ENCODE data around the gene CHML.

Gene CHML

DNA sequence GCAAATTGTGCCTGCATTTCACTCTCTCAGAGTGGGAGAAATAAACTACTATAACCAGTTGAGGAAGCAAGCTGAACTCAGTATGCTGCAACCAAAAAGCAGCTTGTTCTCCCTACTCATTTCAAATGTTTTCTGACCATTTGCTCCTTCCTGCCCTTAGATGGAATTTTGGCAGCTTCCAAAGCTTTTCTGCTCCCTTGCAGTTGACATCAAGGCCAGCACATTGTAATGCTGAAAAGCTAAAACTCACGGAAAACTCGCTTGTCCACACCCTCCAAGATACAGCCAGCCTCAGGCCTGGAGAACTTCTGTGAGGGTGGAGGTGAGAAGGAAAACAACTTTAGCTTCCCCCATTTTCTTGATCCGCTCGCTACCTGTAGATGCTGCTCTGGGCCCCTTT is 5.0 kb upstream of the CHML start:
- no peak for DNase-seq

DNA sequence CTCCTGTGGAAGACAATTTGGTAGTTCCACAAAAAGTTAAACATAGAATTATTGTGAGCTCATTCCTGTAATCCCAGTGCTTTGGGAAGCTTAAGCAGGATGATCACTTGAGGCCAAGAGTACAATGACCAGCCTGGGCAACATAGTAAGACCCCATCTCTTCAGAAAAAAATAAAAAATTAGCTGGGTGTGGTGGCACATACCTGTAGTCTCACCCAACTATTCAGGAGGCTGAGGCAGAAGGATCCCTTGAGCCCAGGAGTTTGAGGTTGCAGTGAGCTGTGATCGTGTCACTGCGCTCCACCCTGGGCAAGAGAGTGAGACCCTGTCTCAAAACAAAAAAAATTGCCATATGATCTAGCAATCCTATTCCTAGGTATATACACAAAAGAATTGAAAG is 4.1 kb upstream of the CHML start:
- no peak for DNase-seq

DNA sequence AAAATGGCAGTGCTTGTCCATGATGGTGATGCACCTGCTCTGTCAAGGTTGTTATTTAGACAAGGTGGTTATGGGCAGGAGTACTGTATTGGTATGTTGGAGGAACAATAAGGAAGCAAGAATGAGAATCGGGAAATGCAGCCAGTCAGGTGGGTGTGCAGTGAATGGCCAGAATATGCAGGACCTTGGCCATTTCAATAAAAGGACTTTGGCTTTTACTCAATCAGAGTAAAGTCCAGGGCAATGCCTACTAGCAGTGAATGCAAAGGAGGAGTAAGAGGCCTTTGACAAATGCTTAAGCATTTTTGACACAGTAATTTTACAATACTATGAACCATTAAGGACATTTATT is 2.4 kb upstream of the CHML start:
- DNase-seq, result no peak

DNA sequence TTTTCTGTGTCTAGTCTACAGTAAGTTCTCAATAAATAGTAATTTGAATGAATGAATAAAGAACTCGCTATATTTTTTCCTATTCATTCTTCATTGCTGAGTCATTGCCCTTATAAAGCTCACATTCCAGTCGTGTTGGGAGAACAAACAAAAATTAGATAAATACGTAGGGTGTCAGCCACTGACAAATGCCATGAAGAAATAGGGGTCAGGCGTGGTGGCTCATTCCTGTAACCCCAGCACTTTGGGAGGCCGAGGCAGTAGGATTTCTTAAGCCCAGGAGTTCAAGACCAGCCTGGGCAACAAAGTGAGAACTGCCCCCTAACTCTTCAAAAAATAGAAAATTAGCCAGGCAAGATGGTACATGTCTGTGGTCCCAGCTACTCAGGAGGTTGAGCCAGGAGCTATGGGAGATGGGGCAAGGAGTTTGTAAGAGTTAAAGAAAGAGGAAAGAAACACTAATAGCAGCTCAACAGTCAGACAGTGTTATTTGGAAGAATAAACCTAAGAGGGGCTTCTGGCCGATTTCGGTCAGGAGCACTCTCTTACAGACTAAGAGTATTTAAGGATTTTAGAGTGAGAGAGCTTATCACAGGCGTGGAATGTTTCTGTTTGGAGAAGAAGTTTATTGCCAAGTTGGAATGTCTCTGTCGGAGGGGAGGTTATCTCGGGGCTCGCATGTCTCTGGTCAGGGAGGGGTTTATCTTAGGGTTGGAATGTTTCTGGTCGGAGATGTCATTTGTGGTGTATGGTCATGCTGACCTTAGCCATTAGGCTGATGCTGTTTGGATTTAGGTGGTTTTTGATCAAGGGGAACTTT is 1.8 kb upstream of the CHML start:
- DNase-seq, result no peak

DNA sequence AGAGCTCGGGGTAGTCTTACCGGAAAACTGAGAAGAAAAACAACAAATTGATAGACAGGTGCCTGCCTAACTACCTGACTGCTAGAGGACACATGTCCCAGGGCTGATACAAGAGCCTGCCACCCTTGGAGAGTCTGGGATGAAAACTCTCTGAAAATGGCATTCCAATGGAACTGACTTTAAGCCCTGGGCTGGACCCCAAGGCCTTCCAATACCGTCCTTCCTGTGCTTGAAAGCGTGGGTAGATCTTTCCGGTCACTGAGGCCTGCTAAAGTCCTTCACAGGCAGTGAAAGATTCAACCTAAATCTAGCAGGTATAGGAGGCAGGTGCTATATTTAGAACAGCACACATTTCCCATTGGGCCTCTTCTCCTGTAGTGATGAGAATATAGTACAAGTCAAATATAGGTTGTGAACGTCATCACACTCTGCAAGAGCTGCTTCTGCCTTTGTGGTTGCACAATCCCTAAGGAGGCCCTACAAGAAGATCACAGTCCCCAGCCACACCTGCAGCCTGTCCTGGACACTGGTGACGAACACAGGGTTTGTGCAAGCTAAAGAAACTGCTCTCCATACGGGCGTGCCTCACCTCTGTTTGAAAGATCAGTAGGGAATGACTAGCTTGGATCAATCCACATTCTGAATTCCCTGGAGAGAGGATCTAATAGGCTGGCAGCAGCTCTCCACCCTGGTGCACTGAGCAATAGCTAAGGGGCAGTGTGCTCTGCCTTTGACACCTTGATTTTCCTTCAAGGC is 876 bp upstream of the CHML start:
- DNase-seq, result no peak

DNA sequence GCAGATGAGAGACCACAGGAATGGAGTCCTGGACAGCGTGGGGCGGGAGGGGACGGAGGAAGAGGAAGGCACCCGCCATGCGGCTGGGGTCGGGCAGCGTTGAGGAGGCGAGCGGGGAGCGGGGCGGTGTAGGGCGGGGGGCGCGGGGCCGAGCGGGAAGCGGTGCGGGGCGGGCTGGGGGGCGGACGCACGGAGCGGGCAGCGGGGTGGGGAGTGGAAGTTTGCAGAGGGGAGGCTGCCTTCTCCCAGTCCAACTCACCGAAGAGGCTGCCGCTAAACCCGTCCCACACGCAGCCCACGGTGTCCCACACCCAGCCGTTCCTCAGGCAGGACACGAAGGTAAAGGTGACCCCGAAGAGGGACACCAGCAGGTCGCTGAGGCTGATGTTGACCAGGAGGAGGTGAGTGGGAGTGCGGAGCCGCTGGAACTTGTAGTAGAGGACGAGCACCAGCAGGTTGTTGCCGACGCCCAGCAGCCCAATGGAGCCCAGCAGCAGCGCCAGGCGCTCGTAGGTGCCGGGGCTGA is 483 bp downstream of the CHML start:
- DNase-seq, result no peak

DNA sequence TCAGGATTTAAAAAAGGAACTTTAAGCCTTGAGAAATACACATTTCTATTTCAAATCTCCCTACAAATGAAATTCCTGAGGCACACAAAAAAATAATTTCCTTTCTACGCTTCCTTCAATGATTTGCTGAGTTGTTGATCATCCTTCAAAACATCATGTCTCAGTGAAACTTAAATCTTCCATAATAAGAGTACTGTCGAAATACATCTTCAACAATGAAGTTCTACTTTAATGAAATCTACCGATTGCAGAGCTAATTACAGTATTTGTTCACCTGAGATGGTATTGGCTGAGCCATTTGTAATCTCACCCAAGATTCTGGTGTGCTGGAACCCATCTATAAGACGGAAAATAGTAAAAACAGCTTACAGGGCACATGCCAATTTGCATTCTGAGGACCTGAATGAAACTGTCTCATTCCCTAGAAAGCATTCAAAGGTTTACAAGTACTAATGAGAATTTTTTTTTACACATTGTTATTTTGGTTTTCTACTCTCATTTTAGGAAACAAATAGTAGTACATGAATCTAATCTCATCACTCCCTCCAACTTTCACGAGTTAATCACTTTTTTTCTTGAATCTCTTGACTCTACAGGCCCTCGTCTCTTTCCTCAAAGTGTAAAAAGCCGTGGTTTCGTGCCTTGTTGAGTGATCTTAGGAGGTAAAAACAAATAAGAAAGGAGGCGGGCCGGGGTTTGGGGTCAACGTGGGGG is 1.1 kb downstream of the CHML start:
- no peak for DNase-seq

DNA sequence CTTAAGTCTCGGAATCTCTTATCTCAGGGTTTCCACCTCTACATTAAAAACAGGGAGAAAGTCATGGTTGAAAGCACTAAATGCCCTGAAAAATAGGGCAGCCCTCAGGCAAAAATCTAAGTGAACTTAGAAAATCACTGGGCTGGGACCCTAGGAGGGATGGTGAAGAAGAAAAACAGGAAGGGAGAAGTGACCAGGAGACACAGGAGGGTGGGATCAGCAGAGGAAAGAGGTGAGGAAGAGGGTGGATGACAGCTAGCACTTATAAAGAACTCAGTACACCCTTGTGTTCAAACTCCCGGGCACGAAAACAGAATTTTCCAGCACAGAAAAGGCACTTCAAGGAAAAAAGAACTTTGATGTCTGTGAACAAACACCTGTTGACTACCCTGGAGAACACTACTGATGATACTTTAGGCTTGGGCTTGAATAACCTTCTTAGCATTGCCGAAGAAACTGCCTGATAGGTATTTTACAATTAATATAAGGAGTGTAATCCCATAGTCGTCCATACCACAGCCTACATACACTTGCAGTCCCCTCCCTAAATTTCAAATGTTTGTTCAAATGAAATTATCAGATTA is 2.0 kb downstream of the CHML start:
- no peak for DNase-seq

DNA sequence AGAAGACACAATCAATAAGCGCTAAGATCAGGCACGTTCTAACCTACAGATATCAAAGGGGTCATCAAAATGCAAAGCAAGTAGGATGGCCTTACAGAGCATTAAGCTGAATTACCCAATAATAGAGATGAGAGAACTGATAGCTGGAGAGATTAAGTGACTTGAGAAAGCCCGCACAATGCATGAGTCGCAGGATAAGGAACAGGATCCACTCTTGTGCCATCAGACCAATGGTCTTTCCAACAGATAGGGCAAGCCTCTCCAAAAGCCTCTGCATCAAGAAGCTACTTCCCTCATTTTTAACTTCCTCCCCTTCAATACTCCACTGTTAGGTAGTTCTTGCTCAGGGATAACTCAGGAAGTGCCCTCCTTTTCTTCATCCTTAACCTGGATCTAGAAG is 2.6 kb downstream of the CHML start:
- no peak for DNase-seq

DNA sequence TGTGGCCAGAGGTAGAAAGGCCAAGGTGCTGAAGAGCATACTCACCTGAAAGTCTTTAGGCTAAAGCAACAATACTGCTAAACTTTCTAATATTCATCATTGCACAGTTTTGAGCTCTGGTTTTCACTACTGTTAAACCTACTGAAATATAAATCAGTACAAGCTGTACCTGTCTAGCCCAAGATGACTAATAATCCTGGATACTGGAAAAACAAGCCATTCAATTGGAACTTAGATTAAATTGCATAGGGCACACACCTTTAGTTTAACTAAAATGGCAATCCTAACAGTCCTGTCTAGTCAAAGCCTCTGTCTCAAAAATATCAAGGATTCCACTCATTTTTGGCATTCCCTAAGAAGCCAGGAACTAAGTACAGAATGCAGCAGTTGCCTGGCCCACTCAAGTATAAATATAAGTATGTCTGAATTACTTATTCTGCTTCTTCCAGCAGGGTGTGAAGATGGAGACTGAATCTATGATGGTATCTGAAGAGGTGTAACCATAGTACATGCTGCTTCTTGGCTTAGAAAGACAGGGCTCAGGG is 3.1 kb downstream of the CHML start:
- DNase-seq, result no peak

DNA sequence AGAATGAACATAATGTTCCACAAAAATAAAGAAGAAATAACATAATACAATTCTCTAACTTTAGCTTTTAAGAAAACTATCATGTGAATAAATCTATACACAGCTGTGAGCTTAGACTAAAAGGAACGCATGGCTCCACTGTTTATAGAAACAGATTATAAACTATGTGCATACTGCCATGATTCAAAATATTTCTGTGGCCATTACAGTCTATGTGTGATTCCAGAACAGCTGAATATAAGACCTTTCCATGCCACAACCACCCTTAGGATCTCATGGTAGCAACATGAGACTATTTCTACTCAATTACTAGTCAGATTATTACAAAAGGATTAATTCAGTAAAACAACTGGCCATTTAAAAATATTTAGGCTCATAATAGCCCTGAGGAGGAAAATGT is 3.9 kb downstream of the CHML start:
- DNase-seq, result no peak

DNA sequence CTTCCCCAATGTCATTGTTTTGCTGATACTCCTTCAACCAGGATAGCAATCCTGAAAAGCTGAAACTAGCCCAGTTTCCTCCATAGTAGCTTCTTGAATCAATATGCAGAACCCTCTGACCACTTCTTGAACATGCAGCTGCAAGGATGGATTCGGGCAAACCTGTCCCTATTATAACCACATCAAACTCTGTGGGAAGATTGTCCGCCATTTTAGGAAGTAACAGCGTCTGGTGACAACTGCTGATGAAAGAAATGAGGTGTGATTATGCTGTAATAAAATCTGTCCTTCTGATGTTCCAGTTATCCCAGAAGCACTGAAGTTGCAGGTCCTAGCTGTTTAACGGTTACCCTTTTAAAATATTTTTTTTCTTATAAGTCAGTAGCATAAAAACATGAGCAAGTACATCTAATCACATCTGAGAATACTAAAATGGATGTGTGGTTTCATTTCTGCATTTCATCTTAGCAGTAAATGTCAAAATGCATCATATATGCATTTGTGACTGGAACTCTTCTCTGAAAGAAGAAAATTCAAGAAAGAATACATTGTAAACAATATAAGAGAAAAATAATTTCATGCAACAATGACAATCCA is 4.5 kb downstream of the CHML start:
- no peak for DNase-seq

DNA sequence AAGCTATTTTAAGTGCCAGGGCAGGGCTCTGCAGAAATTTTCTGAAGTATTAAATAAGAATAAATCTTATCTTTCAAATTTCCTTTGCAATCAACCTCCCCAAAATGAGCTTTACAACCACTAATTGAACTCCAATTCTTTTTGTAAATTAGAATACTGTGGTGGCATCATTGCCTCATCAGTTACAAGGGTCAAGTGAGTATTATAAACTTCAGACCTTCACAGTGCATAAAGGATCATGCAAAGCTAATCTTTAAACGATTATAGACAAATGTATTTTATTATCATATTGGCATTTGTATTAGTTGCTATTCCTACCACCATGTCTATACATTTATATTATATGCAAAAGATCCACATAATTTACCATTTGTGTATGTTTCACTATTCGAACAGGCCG is 7.2 kb downstream of the CHML start:
- DNase-seq, result no peak

DNA sequence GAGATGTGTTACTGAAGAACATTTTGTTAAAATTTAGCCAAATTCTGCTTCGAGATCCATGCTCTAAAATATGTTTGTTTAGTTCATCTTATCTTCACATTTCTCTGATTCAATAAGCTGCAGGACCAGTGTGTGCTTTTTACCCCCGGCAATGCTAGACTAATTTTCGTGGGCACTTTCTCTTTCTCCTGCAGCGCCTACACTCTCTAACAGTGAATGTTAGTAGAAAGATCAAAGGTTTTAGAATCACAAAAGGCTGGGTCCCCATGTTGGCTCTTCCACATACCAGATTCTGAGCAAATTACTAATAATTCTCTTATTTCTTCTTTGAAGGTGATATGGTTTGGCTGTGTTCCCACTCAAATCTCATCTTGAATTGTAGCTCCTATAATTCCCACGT is 8.5 kb downstream of the CHML start:
- no peak for DNase-seq

DNA sequence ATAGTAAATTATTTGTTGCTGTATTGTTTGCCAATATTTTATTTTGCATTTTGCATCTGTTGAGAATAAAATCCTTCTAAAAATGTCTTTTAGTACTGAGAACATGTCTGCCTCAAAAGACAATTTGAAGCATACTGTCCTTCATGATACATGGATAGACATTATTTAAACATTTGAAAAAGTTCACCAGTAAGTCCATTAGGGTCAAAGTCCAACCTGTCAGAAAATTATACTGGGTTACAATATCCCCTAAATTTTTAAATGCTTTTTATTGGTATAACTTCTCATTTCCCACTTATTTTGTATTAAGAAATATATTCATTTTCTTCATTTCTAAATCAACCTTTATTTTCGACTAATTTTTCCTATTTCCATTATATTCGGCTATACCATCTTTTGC is 9.3 kb downstream of the CHML start:
- no peak for DNase-seq

DNA sequence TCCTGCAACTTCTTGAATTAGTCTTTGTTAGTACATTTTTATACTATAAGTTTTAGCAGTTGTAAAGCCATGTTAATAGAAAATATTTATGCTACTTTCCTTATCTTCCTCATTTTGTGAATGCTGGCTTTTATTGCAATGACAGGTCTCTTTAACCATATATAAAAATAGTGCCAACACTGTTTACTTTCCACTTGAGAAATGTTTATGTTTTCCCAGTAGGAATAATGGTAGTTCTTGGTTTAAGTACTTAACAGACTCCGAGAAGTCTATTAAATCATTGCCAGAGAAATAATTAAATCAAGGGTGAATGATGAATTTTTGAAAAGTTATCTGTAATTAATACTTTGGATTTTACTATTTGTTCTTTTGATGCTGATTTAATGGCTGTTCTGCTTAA is 9.7 kb downstream of the CHML start:
- no peak for DNase-seq

DNA sequence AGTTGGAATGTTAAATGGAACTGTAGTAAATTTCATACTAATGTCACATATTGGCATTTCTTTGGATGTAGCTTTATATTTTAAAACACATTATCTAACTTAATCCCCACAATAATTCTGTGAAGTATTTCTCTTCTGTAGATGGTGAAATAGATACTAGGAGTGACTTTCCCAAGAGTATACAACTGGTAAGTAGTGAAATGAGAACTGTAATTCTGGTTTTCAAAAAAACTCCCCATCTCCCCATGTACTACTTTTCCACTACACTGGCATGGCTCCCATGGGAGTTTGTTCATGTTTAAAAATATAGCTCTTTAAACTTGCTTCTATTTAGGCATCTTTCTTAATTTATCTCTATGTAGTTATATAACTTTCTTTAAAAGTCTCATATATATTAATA is 10.2 kb downstream of the CHML start:
- no peak for DNase-seq

DNA sequence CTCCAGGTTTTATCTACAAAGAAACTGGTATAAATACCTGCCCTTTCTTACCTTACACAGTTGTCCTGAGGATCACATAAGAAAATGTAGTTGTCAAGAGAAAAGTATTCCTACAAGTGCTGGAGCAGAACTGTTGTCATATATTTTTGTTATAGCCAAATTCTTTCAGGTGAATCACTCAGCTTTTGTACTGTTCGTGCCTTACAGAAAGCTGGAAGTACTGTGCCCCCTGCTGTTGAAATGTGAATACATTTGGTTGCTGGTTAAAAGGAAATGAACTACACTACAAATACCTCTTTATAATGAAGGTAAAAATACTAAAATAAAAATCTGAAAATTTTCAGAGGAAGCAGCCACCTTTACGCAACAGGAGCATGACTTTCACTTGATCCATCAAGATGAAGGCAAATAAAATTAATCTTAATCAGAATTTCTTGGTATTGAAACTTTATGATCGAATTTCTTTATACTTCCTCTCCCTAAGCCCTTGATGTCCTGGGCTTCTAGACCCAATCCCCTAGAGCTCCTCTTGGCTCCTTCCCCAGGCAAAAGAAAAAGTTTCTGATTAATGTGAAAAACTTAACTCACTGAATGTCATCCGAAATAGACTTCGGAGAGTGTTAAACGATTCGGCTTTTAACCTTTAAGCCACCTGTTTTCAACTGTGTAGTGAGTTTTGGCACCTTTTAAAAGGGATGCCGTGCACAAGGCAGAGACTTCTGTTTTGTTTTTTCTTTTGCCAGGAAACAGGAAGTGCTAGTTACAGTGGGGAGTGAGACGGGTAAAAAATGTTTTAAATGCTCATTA is 12.5 kb downstream of the CHML start:
- DNase-seq, result no peak

DNA sequence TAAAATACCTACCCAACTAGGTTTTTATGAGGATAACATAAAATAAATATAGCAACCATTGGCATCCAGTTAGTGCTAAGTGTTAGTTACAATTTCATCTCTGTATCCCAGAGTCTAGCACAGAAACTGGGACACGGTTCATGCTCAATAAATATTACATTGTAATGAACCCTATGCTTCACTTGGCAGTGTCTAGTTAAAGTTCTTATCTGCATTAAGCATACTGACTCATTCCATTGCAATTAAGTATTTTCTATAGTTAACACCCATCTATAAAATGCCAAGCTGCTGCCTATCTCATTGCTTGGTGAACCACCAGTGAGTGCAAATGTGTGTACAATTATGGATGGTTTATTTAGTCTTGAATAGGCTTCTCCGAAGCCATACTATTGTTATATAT is 15.2 kb downstream of the CHML start:
- DNase-seq, result no peak

DNA sequence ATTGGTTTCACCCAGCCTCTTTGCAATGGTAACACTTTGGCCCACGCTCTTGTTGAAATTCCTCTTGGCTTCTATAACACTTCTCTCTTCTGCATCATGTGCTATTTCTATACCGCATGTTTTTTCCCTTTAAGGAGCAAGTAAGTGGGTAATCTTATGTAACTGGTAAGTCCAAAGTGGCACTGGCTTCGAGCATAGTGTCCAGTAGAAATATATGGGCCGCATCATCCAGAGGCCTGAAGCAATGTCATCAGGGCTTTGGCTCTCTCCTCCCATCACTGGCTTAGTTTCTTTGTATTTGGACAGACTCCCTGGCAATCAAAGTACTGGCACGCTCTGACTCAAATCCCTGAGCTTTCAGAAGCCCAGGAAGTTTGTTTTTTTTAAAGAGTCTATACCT is 17.5 kb downstream of the CHML start:
- no peak for DNase-seq

DNA sequence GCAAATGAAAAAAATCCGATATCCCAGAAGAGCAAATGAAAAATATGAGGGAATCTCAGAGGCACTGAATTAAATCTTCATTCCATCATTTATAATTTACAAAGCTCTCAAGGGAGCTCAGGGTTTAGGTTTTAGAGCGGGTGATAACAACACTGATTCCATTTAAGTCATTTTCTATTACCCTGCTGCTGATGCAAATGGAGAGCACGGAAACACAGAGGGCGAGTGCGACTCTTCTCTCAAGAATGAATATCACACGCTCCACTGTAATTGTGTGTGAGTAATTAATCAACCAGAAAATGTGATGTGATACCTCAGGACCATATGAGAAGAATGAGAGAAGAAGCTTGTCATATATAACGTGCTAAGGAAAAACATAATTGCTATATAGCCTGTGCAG is 22.7 kb downstream of the CHML start:
- DNase-seq, result no peak

Measured in cerebellar nuclear complex (tissue), 1 donor.